ENCODE results near the gene AGPAT2. TPM values are rescaled to one million over a fixed set of nuclear protein-coding genes. Genes with fewer than 3 reads are reported as not detected.

The AGPAT2 gene
- polyA plus RNA-seq, 3 donors: 31.5 to 51.9 (median 50.0) TPM

- DNase-seq (ENCODE audit: extremely low read depth in 1 of 11, low read depth in 9 of 11, low spot score in 4 of 11): no peak
Observed at GRCh38 chr9:136681945-136682699, 5.1 kb downstream of the AGPAT2 start.

- DNase-seq (ENCODE audit: extremely low read depth in 1 of 11, low read depth in 9 of 11, low spot score in 4 of 11): no peak
Observed at GRCh38 chr9:136681029-136681428, 6.2 kb downstream of the AGPAT2 start.

GRCh38 chr9:136679431-136679941, 7.8 kb downstream of the AGPAT2 start:
- DNase-seq (ENCODE audit: extremely low read depth in 1 of 11, low read depth in 9 of 11, low spot score in 4 of 11): no peak

- DNase-seq (ENCODE audit: extremely low read depth in 1 of 11, low read depth in 9 of 11, low spot score in 4 of 11): no peak
Observed at GRCh38 chr9:136678624-136679023, 8.6 kb downstream of the AGPAT2 start.

GRCh38 chr9:136678034-136678433, 9.2 kb downstream of the AGPAT2 start:
- DNase-seq (ENCODE audit: extremely low read depth in 1 of 11, low read depth in 9 of 11, low spot score in 4 of 11): no peak

- DNase-seq (ENCODE audit: extremely low read depth in 1 of 11, low read depth in 9 of 11, low spot score in 4 of 11): no peak
Observed at GRCh38 chr9:136676920-136677686, 10.2 kb downstream of the AGPAT2 start.

GRCh38 chr9:136676297-136676794, 10.9 kb downstream of the AGPAT2 start:
- DNase-seq (ENCODE audit: extremely low read depth in 1 of 11, low read depth in 9 of 11, low spot score in 4 of 11): no peak

- DNase-seq (ENCODE audit: extremely low read depth in 1 of 11, low read depth in 9 of 11, low spot score in 4 of 11): no peak
Observed at GRCh38 chr9:136675477-136676296, 11.6 kb downstream of the AGPAT2 start.

GRCh38 chr9:136674786-136675349, 12.4 kb downstream of the AGPAT2 start:
- DNase-seq (ENCODE audit: extremely low read depth in 1 of 11, low read depth in 9 of 11, low spot score in 4 of 11): peak in 1 of 11 donors; percentile 77

- DNase-seq (ENCODE audit: extremely low read depth in 1 of 11, low read depth in 9 of 11, low spot score in 4 of 11): no peak
Observed at GRCh38 chr9:136673975-136674785, 13.1 kb downstream of the AGPAT2 start.

- no peak for DNase-seq (ENCODE audit: extremely low read depth in 1 of 11, low read depth in 9 of 11, low spot score in 4 of 11)
Observed at GRCh38 chr9:136673088-136673974, 13.9 kb downstream of the AGPAT2 start.

- DNase-seq (ENCODE audit: extremely low read depth in 1 of 11, low read depth in 9 of 11, low spot score in 4 of 11): no peak
Observed at GRCh38 chr9:136672431-136673087, 14.7 kb downstream of the AGPAT2 start.

GRCh38 chr9:136671646-136672430, 15.4 kb downstream of the AGPAT2 start:
- no peak for DNase-seq (ENCODE audit: extremely low read depth in 1 of 11, low read depth in 9 of 11, low spot score in 4 of 11)

GRCh38 chr9:136671254-136671614, 16.0 kb downstream of the AGPAT2 start:
- no peak for DNase-seq (ENCODE audit: extremely low read depth in 1 of 11, low read depth in 9 of 11, low spot score in 4 of 11)

GRCh38 chr9:136670576-136671253, 16.5 kb downstream of the AGPAT2 start:
- DNase-seq (ENCODE audit: extremely low read depth in 1 of 11, low read depth in 9 of 11, low spot score in 4 of 11): no peak

All from renal cortex interstitium (tissue), 11 donors.